ENCODE measurements around the gene FOXP1.

The FOXP1 gene

DNA sequence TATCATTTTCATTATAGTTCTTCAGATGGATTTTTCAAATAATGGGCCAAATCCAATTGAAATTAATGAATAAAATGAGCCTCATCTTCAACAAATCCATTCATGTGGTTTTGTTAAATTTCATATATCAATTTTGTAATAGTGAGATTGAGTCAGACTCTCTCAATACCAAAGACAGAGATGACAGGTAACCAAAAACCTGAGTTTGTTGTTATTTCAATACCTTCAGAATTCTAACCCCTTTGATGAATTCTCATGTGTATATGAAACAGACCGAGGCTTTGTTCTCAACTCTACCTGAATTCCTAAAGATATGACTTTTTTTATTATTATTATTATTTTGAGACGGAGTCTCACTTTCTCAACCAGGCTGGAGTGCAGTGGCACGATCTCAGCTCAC lies 92.8 kb downstream of the FOXP1 start:
- Histone ChIP-seq H4K91ac (ENCODE audit: low read depth, low read length) (no peak overlapping the region), H4K12ac (ENCODE audit: low read depth, low read length) (no peak overlapping the region), H3K4me3 (ENCODE audit: low read depth, low read length) (no peak overlapping the region), H2AK5ac (ENCODE audit: low read length) (no peak overlapping the region), H3K9ac (ENCODE audit: low read length) (no peak overlapping the region), H3K79me2 (ENCODE audit: control insufficient read depth, insufficient read depth, low read length, poor library complexity) (no peaks in the 10 kb centered on the region), H3K27ac (ENCODE audit: low read depth, low read length) (no peak overlapping the region), H3K18ac (ENCODE audit: low read length) (no peak overlapping the region), H3K27me3 (ENCODE audit: insufficient read depth, low read length) (no peaks in the 10 kb centered on the region), H3K4ac (ENCODE audit: low read depth, low read length) (no peak overlapping the region), H2AFZ (ENCODE audit: insufficient read depth, low read length, poor library complexity) (no peak overlapping the region), H2BK12ac (ENCODE audit: low read length) (no peak overlapping the region), H3K36me3 (ENCODE audit: control insufficient read depth in 1 of 2, insufficient read depth in 2 of 2, low read length in 2 of 2) (no peaks in the 10 kb centered on the region), H3K4me1 (ENCODE audit: control insufficient read depth in 1 of 2, insufficient read depth in 2 of 2, low read length in 2 of 2) (peaks cover 0 to 2% of the 10 kb centered on the region in 2 experiments), H4K8ac (ENCODE audit: low read depth, low read length) (no peak overlapping the region), H2BK5ac (ENCODE audit: low read depth, low read length, poor library complexity) (no peak overlapping the region), H3K9me3 (ENCODE audit: insufficient read depth, low read depth, low read length) (peaks cover 4% of the 10 kb centered on the region), H3K4me2 (ENCODE audit: low read length) (no peak overlapping the region), H2BK120ac (ENCODE audit: insufficient read depth, low read length, poor library complexity) (no peak overlapping the region), H3K79me1 (ENCODE audit: low read length) (peaks cover under 1% of the 10 kb centered on the region), H3K14ac (ENCODE audit: low read length) (no peak overlapping the region), H3K23ac (ENCODE audit: low read length) (no peak overlapping the region)
- DNase-seq = no peak
- WGBS (ENCODE audit: extremely low coverage, insufficient coverage, insufficient read length) = no CpG with 5 or more reads among the region's 3 CpGs

DNA sequence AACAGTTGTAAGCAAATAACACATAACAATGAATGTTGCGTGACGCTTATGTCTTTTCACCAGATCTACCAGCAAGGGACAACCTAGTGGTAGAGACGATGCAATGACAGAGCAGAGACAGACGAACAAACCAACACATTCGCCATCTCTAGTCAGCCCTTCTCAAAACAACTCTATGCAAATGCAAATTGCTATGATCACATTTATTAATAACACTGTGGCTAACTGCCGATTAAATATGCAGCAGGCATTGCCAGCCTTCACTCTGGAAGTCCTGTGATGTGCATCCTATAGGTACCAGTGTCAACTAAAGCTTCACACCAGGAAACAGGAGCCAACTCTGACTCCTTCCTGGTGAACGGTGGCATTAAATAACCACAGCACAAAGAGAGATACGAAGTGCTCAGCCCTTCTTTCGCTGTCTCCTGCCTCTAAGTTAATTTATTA lies 94.2 kb downstream of the FOXP1 start:
- Histone ChIP-seq H3K14ac (ENCODE audit: low read length) (no peak overlapping the region), H4K8ac (ENCODE audit: low read depth, low read length) (no peak overlapping the region), H3K4me3 (ENCODE audit: low read depth, low read length) (no peak overlapping the region), H3K9ac (ENCODE audit: low read length) (no peak overlapping the region), H3K27ac (ENCODE audit: low read depth, low read length) (no peak overlapping the region), H4K91ac (ENCODE audit: low read depth, low read length) (no peak overlapping the region), H3K79me1 (ENCODE audit: low read length) (no peaks in the 10 kb centered on the region), H3K36me3 (ENCODE audit: control insufficient read depth in 1 of 2, insufficient read depth in 2 of 2, low read length in 2 of 2) (no peaks in the 10 kb centered on the region), H3K9me3 (ENCODE audit: insufficient read depth, low read depth, low read length) (peaks cover 4% of the 10 kb centered on the region), H2BK120ac (ENCODE audit: insufficient read depth, low read length, poor library complexity) (no peak overlapping the region), H2BK5ac (ENCODE audit: low read depth, low read length, poor library complexity) (no peak overlapping the region), H4K12ac (ENCODE audit: low read depth, low read length) (no peak overlapping the region), H3K4me1 (ENCODE audit: control insufficient read depth in 1 of 2, insufficient read depth in 2 of 2, low read length in 2 of 2) (no peaks in the 10 kb centered on the region), H2BK12ac (ENCODE audit: low read length) (no peak overlapping the region), H3K4ac (ENCODE audit: low read depth, low read length) (no peak overlapping the region), H3K23ac (ENCODE audit: low read length) (no peak overlapping the region), H3K4me2 (ENCODE audit: low read length) (no peak overlapping the region), H3K27me3 (ENCODE audit: insufficient read depth, low read length) (no peaks in the 10 kb centered on the region), H3K79me2 (ENCODE audit: control insufficient read depth, insufficient read depth, low read length, poor library complexity) (no peaks in the 10 kb centered on the region), H2AK5ac (ENCODE audit: low read length) (no peak overlapping the region), H2AFZ (ENCODE audit: insufficient read depth, low read length, poor library complexity) (no peak overlapping the region), H3K18ac (ENCODE audit: low read length) (no peak overlapping the region)
- no CpG with 5 or more reads among the region's 9 CpGs for WGBS (ENCODE audit: extremely low coverage, insufficient coverage, insufficient read length)
- no peak for DNase-seq

DNA sequence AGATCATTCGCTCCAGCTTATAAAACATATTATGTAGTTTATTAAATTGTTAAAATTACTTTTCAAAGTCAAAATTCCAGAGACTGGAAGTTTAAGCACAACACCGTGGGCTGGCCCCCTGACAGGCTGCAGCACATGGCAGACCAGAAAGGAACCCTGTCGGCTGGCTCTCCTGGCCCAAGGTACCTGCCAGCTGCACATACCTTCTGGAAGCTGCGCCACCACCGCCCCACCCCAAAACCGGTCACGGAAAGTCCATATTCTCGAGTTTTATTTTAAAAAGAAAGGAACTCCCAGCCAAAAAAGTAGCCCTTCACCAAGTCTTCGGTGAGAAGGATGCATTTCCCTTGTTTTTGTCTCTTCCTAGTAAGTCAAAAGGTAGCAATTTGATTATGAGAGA lies 94.6 kb downstream of the FOXP1 start:
- Histone ChIP-seq H3K9me3 (ENCODE audit: insufficient read depth, low read depth, low read length) (peaks cover 4% of the 10 kb centered on the region), H3K23ac (ENCODE audit: low read length) (no peak overlapping the region), H2BK5ac (ENCODE audit: low read depth, low read length, poor library complexity) (no peak overlapping the region), H4K8ac (ENCODE audit: low read depth, low read length) (no peak overlapping the region), H3K79me2 (ENCODE audit: control insufficient read depth, insufficient read depth, low read length, poor library complexity) (no peaks in the 10 kb centered on the region), H3K9ac (ENCODE audit: low read length) (no peak overlapping the region), H3K79me1 (ENCODE audit: low read length) (no peaks in the 10 kb centered on the region), H3K27me3 (ENCODE audit: insufficient read depth, low read length) (no peaks in the 10 kb centered on the region), H3K4me2 (ENCODE audit: low read length) (no peak overlapping the region), H2AK5ac (ENCODE audit: low read length) (no peak overlapping the region), H3K4ac (ENCODE audit: low read depth, low read length) (no peak overlapping the region), H3K14ac (ENCODE audit: low read length) (no peak overlapping the region), H3K27ac (ENCODE audit: low read depth, low read length) (no peak overlapping the region), H3K18ac (ENCODE audit: low read length) (no peak overlapping the region), H2BK12ac (ENCODE audit: low read length) (no peak overlapping the region), H2AFZ (ENCODE audit: insufficient read depth, low read length, poor library complexity) (no peak overlapping the region), H4K12ac (ENCODE audit: low read depth, low read length) (no peak overlapping the region), H2BK120ac (ENCODE audit: insufficient read depth, low read length, poor library complexity) (no peak overlapping the region), H3K4me1 (ENCODE audit: control insufficient read depth in 1 of 2, insufficient read depth in 2 of 2, low read length in 2 of 2) (no peaks in the 10 kb centered on the region), H4K91ac (ENCODE audit: low read depth, low read length) (no peak overlapping the region), H3K4me3 (ENCODE audit: low read depth, low read length) (no peak overlapping the region), H3K36me3 (ENCODE audit: control insufficient read depth in 1 of 2, insufficient read depth in 2 of 2, low read length in 2 of 2) (no peaks in the 10 kb centered on the region)
- no peak for DNase-seq
- WGBS (ENCODE audit: extremely low coverage, insufficient coverage, insufficient read length) = no CpG with 5 or more reads among the region's 9 CpGs

DNA sequence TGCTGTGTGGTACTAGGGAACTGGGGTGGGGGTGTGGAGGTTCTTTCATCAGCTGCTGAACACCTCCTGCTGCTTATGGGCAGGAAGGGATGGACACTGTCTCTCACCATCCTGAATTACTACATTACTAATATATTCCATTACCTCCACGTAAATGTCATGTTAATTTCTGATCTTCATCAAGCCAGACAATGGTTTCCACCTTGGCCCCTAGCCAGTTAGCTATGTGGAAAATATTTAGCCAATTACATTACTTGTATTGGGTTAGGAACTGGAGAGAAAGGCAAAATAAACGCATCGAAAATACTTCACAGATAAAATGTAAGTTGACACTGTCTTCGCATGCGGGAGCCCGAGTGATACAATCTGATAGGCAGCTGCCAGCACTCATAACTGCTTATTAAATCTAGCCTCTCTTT lies 95.1 kb downstream of the FOXP1 start:
- H4K91ac ChIP-seq (ENCODE audit: low read depth, low read length) = no peak overlapping the region
- no peak overlapping the region for H2BK12ac ChIP-seq (ENCODE audit: low read length)
- H3K27me3 ChIP-seq (ENCODE audit: insufficient read depth, low read length) = no peaks in the 10 kb centered on the region
- peak in 1 of 2 donors; percentile 54 for DNase-seq
- no peak overlapping the region for H3K9ac ChIP-seq (ENCODE audit: low read length)
- no peak overlapping the region for H2BK5ac ChIP-seq (ENCODE audit: low read depth, low read length, poor library complexity)
- no peak overlapping the region for H3K4ac ChIP-seq (ENCODE audit: low read depth, low read length)
- no peaks in the 10 kb centered on the region for H3K79me1 ChIP-seq (ENCODE audit: low read length)
- no peak overlapping the region for H4K12ac ChIP-seq (ENCODE audit: low read depth, low read length)
- peaks cover 4% of the 10 kb centered on the region for H3K9me3 ChIP-seq (ENCODE audit: insufficient read depth, low read depth, low read length)
- no peak overlapping the region for H3K27ac ChIP-seq (ENCODE audit: low read depth, low read length)
- H3K4me1 ChIP-seq (ENCODE audit: control insufficient read depth in 1 of 2, insufficient read depth in 2 of 2, low read length in 2 of 2) = no peaks in the 10 kb centered on the region
- no peak overlapping the region for H2AK5ac ChIP-seq (ENCODE audit: low read length)
- no peak overlapping the region for H3K14ac ChIP-seq (ENCODE audit: low read length)
- no peak overlapping the region for H2AFZ ChIP-seq (ENCODE audit: insufficient read depth, low read length, poor library complexity)
- H4K8ac ChIP-seq (ENCODE audit: low read depth, low read length) = no peak overlapping the region
- no peaks in the 10 kb centered on the region for H3K36me3 ChIP-seq (ENCODE audit: control insufficient read depth in 1 of 2, insufficient read depth in 2 of 2, low read length in 2 of 2)
- no CpG with 5 or more reads among the region's 6 CpGs for WGBS (ENCODE audit: extremely low coverage, insufficient coverage, insufficient read length)
- no peak overlapping the region for H3K4me3 ChIP-seq (ENCODE audit: low read depth, low read length)
- H3K4me2 ChIP-seq (ENCODE audit: low read length) = no peak overlapping the region
- H3K79me2 ChIP-seq (ENCODE audit: control insufficient read depth, insufficient read depth, low read length, poor library complexity) = no peaks in the 10 kb centered on the region
- H3K18ac ChIP-seq (ENCODE audit: low read length) = no peak overlapping the region
- no peak overlapping the region for H2BK120ac ChIP-seq (ENCODE audit: insufficient read depth, low read length, poor library complexity)
- H3K23ac ChIP-seq (ENCODE audit: low read length) = no peak overlapping the region

Measured in trophoblast cell (in vitro differentiated cells and primary cell).